ENCODE results near the gene EOGT. TPM values are rescaled to one million over a fixed set of nuclear protein-coding genes. Genes with fewer than 3 reads are reported as not detected.

The EOGT gene
- total RNA-seq, 1 donor from 2014 or later: 8.9 TPM

- no peak overlapping the region for H3K4me3 Mint-ChIP-seq
- no peaks in the 10 kb centered on the region for H3K9me3 Mint-ChIP-seq
- H3K4me1 Mint-ChIP-seq: peaks cover 16% of the 10 kb centered on the region
- no peak for TF ChIP-seq CTCF (IDR thresholded peaks at IDR 0.05; ENCODE audit: unreplicated experiment)
- DNase-seq (ENCODE audit: low spot score in 2 of 2, unreplicated experiment in 2 of 2): no peak
- no peaks in the 10 kb centered on the region for H3K27me3 Mint-ChIP-seq (ENCODE audit: low read depth)
- H3K27ac Mint-ChIP-seq: no peak overlapping the region
- peaks cover 4% of the 10 kb centered on the region for H3K36me3 Mint-ChIP-seq
Measured at GRCh38 chr3:69008980-69009379, 4.5 kb downstream of the EOGT start.

- H3K4me1 Mint-ChIP-seq: peaks cover 6% of the 10 kb centered on the region
- H3K36me3 Mint-ChIP-seq: peaks cover 4% of the 10 kb centered on the region
- no peak overlapping the region for H3K27ac Mint-ChIP-seq
- H3K4me3 Mint-ChIP-seq: no peak overlapping the region
- H3K27me3 Mint-ChIP-seq (ENCODE audit: low read depth): no peaks in the 10 kb centered on the region
- no peak for TF ChIP-seq CTCF (IDR thresholded peaks at IDR 0.05; ENCODE audit: unreplicated experiment)
- DNase-seq (ENCODE audit: low spot score in 2 of 2, unreplicated experiment in 2 of 2): no peak
- H3K9me3 Mint-ChIP-seq: no peaks in the 10 kb centered on the region
Measured at GRCh38 chr3:69005791-69006482, 7.5 kb downstream of the EOGT start.

- Mint-ChIP-seq H3K9me3 (no peaks in the 10 kb centered on the region), H3K4me1 (peaks cover 6% of the 10 kb centered on the region), H3K36me3 (peaks cover 4% of the 10 kb centered on the region), H3K4me3 (no peak overlapping the region), H3K27me3 (ENCODE audit: low read depth) (no peaks in the 10 kb centered on the region), H3K27ac (no peak overlapping the region)
- DNase-seq (ENCODE audit: low spot score in 2 of 2, unreplicated experiment in 2 of 2): no peak
- no peak for TF ChIP-seq CTCF (IDR thresholded peaks at IDR 0.05; ENCODE audit: unreplicated experiment)
Measured at GRCh38 chr3:69005071-69005790, 8.3 kb downstream of the EOGT start.

- Mint-ChIP-seq H3K4me1 (peaks cover 6% of the 10 kb centered on the region), H3K36me3 (peaks cover 4% of the 10 kb centered on the region), H3K27ac (no peak overlapping the region), H3K4me3 (no peak overlapping the region), H3K9me3 (no peaks in the 10 kb centered on the region), H3K27me3 (ENCODE audit: low read depth) (no peaks in the 10 kb centered on the region)
- TF ChIP-seq CTCF (IDR thresholded peaks at IDR 0.05; ENCODE audit: unreplicated experiment): no peak
- no peak for DNase-seq (ENCODE audit: low spot score in 2 of 2, unreplicated experiment in 2 of 2)
Measured at GRCh38 chr3:69004138-69004537, 9.3 kb downstream of the EOGT start.

- no peaks in the 10 kb centered on the region for H3K4me1 Mint-ChIP-seq
- DNase-seq (ENCODE audit: low spot score in 2 of 2, unreplicated experiment in 2 of 2): no peak
- H3K36me3 Mint-ChIP-seq: peaks cover 4% of the 10 kb centered on the region
- H3K4me3 Mint-ChIP-seq: no peak overlapping the region
- H3K27me3 Mint-ChIP-seq (ENCODE audit: low read depth): no peaks in the 10 kb centered on the region
- TF ChIP-seq CTCF (IDR thresholded peaks at IDR 0.05; ENCODE audit: unreplicated experiment): no peak
- H3K27ac Mint-ChIP-seq: no peak overlapping the region
- no peaks in the 10 kb centered on the region for H3K9me3 Mint-ChIP-seq
Measured at GRCh38 chr3:68999605-69000004, 13.9 kb downstream of the EOGT start.
